Measurements from ENCODE around the gene EFNA5. TPM values are rescaled to one million over a fixed set of nuclear protein-coding genes. Genes with fewer than 3 reads are reported as not detected.

Gene EFNA5
- total and polyA plus RNA-seq, 2 of the 8 experiments (the other 6 are each of a cell fraction or from before 2014, with no cell fraction given), result 9.6 to 21.8 TPM

- Histone ChIP-seq H3K23me2 (ENCODE audit: low read depth, low read length) (peaks cover 1% of the 10 kb centered on the region; the same call in 1 of the 2 replicates), H2AK5ac (ENCODE audit: low read depth, low read length) (no peak overlapping the region), H3K23ac (ENCODE audit: insufficient read length) (no peak overlapping the region), H3K79me1 (ENCODE audit: low read depth, low read length) (no peaks in the 10 kb centered on the region), H3K4ac (replicated peaks; ENCODE audit: insufficient read length, low read depth, low read length) (no peak overlapping the region), H3K27me3 (replicated peaks in 1 of 4; ENCODE audit: control insufficient read depth in 3 of 4, extremely low read depth in 1 of 4, insufficient read depth in 3 of 4, low read length in 3 of 4) (no peaks in the 10 kb centered on the region), H2BK20ac (ENCODE audit: low read length) (no peak overlapping the region), H4K91ac (replicated peaks; ENCODE audit: insufficient read length, low read length) (no peak overlapping the region), H2AFZ (ENCODE audit: low read length) (no peak overlapping the region), H3K27ac (ENCODE audit: low read depth, low read length) (no peak overlapping the region), H3K4me2 (ENCODE audit: insufficient read depth in 1 of 2, low read depth in 2 of 2, low read length in 2 of 2) (no peak overlapping the region), H2BK12ac (ENCODE audit: low read depth, low read length) (no peak overlapping the region), H3K56ac (replicated peaks; ENCODE audit: insufficient read length, low read depth, low read length) (no peak overlapping the region), H2BK5ac (ENCODE audit: low read depth, low read length) (no peak overlapping the region), H4K8ac (ENCODE audit: extremely low read depth, insufficient read depth, low read length) (no peak overlapping the region), H4K20me1 (replicated peaks in 1 of 2; ENCODE audit: control insufficient read depth in 1 of 2, insufficient read depth in 2 of 2, low read length in 2 of 2) (no peaks in the 10 kb centered on the region), H3K36me3 (ENCODE audit: control insufficient read depth in 2 of 4, insufficient read depth in 4 of 4, low read length in 3 of 4) (no peaks in the 10 kb centered on the region), H3K9me3 (ENCODE audit: insufficient read depth in 2 of 2, low read depth in 1 of 2, low read length in 1 of 2) (no peaks in the 10 kb centered on the region), H2BK120ac (replicated peaks; ENCODE audit: low read depth, low read length) (no peak overlapping the region), H3K79me2 (ENCODE audit: control insufficient read depth in 1 of 2, insufficient read depth in 2 of 2, low read length in 2 of 2) (peaks cover 0 to 21% of the 10 kb centered on the region in 2 experiments; a peak in 3 of 4 replicates), H3K4me3 (ENCODE audit: extremely low read depth in 1 of 4, insufficient read depth in 2 of 4, low read depth in 3 of 4, low read length in 4 of 4) (no peak overlapping the region), H4K5ac (ENCODE audit: insufficient read length, low read depth, low read length) (no peak overlapping the region), H2BK15ac (ENCODE audit: low read length) (no peak overlapping the region), H3K14ac (ENCODE audit: insufficient read length) (no peak overlapping the region), H3K18ac (ENCODE audit: extremely low read depth, low read length) (no peak overlapping the region), H3K4me1 (replicated peaks in 1 of 4; ENCODE audit: control insufficient read depth in 3 of 4, insufficient read depth in 4 of 4, low read length in 3 of 4) (peaks cover 0 to 18% (median 4%) of the 10 kb centered on the region in 4 experiments; a peak in 4 of 7 replicates), H3K9ac (replicated peaks in 1 of 4; ENCODE audit: extremely low read depth in 1 of 4, low read depth in 3 of 4, low read length in 3 of 4) (no peak overlapping the region)
- FAIRE-seq (no peak), DNase-seq (ENCODE audit: low read depth in 1 of 2, low spot score in 2 of 2) (no peak)
- ChIA-PET CTCF (ENCODE audit: partially characterized antibody) (interaction anchor here (0.6 to 1.6 kb wide), 7 partner anchors 10 to 355 kb away, joined by 3 to 4 read pairs (median 4); no protein-coding TSS in a partner anchor), POLR2A (ENCODE audit: partially characterized antibody) (no interaction called here)
- WGBS, 2 experiments (ENCODE audit: extremely low coverage in 1 of 2, insufficient coverage in 1 of 2, insufficient read length in 1 of 2, insufficient replicate concordance in 2 of 2, low coverage in 1 of 2, low lambda C conversion rate in 2 of 2, missing lambda C conversion rate in 1 of 2), result 92% methylated on average over 5 of the region's 5 CpGs; no CpG with 5 or more reads in 1 of the 2 experiments
- TF ChIP-seq POU5F1 (IDR thresholded peaks at IDR 0.05; ENCODE audit: low read depth, low read length) (no peak), POLR2A (IDR thresholded peaks at IDR 0.05; ENCODE audit: control extremely low read depth in 1 of 2, low read depth in 2 of 2, low read length in 2 of 2) (no peak), CEBPB (IDR thresholded peaks at IDR 0.05; ENCODE audit: low read depth, low read length) (no peak), RNF2 (IDR thresholded peaks at IDR 0.05; ENCODE audit: borderline replicate concordance, low read depth, low read length, missing control alignments, poor library complexity, severe bottlenecking) (no peak), CTCF (IDR thresholded peaks at IDR 0.05; ENCODE audit: control extremely low read depth in 1 of 3, insufficient read depth in 1 of 3, low read depth in 1 of 3, low read length in 3 of 3) (no peak), KDM1A (IDR thresholded peaks at IDR 0.05; ENCODE audit: borderline replicate concordance, low read length) (no peak), EZH2 (IDR thresholded peaks at IDR 0.05; ENCODE audit: low read depth, low read length, severe bottlenecking) (no peak), TEAD4 (IDR thresholded peaks at IDR 0.05; ENCODE audit: low read depth, low read length) (no peak), RFX5 (IDR thresholded peaks at IDR 0.05; ENCODE audit: borderline replicate concordance, low read depth, low read length) (no peak), SP1 (IDR thresholded peaks at IDR 0.05; ENCODE audit: low read depth, low read length) (no peak), CBX8 (IDR thresholded peaks at IDR 0.05; ENCODE audit: borderline replicate concordance, low read depth, low read length) (no peak)
Measured at GRCh38 chr5:107602896-107603295, 67.8 kb downstream of the EFNA5 start.

Data from H1 (cell line).